HepG2 (cell line): ENCODE results near the gene PEX10. TPM values are rescaled to one million over a fixed set of nuclear protein-coding genes. Genes with fewer than 3 reads are reported as not detected.

Source experiments
- ATAC-seq: fragments of 200-7000 bp; cut with Tn5 transposase; 3 replicates; pipeline ENCODE4 v1.9.1; 2020; ENCODE audit warnings: mild to moderate bottlenecking, moderate library complexity
- BruUV-seq: library from RNA; stranded (reverse); fragments of 400-500 nt; replicated peaks from 2 replicates; lab custom pipeline; 2021; lab: Mats Ljungman, UMichigan
- CTCF ChIA-PET: fragments of 300-600 bp; formaldehyde crosslinking; extraction: SDS; loops from one replicate; lab custom pipeline; 2021; ENCODE audit warnings: low total read pairs, inconsistent platforms, low intra/inter-chr PET ratio; lab: Yijun Ruan, JAX
- POLR2A ChIA-PET: fragments of 350-600 bp; sonication (Branson Sonifier 250); formaldehyde crosslinking; loops from one replicate; lab custom pipeline; 2020; ENCODE audit warnings: antibody characterized with exemption, inconsistent platforms; lab: Yijun Ruan, JAX
- DNase-seq: peaks from one replicate; pipeline ENCODE4 v3.0.0-alpha.2; 2015; ENCODE audit warnings: low spot score
- FAIRE-seq: peaks from 3 replicates; lab custom pipeline; 2011; peaks lifted over from hg19 to GRCh38; lab: Jason Lieb, UNC
- H2AFZ ChIP-seq: one replicate; pipeline ENCODE4 v1.6.1; 2011; ENCODE audit warnings: low read length, inconsistent platforms
- H3K27ac ChIP-seq: fragments of 300-600 bp; 3 replicates; pipeline ENCODE4 v1.8.0; 2011; ENCODE audit warnings: mixed run types, mild to moderate bottlenecking, mixed read lengths, low read length, inconsistent platforms; ENCODE audit not compliant: insufficient read depth; ENCODE audit errors: extremely low read length
- H3K27me3 ChIP-seq, 2 experiments: fragments of 200-600 bp in 1 of 2; 2 replicates in 1 of 2; 3 replicates in 1 of 2; pipeline versions ENCODE4 v1.6.0 to v1.8.0; 2011; ENCODE audit warnings: low read length in 2 of 2, mild to moderate bottlenecking in 2 of 2, moderate library complexity in 2 of 2, inconsistent platforms in 1 of 2; ENCODE audit not compliant: insufficient read depth in 2 of 2, control insufficient read depth in 1 of 2
- H3K36me3 ChIP-seq, 2 experiments: fragments of 200-600 bp in 1 of 2; replicated peaks in 1 of 2; 2 replicates in 1 of 2; 3 replicates in 1 of 2; pipeline versions ENCODE4 v1.5.1 to v1.8.0; 2011; ENCODE audit warnings: low read length in 2 of 2, inconsistent platforms in 1 of 2; ENCODE audit not compliant: insufficient read depth in 2 of 2, control insufficient read depth in 1 of 2
- H3K4me1 ChIP-seq: 2 replicates; pipeline ENCODE4 v1.5.1; 2012; ENCODE audit warnings: low read length, inconsistent platforms; ENCODE audit not compliant: insufficient read depth
- H3K4me2 ChIP-seq: 2 replicates; pipeline ENCODE4 v1.6.0; 2011; ENCODE audit warnings: low read depth, low read length, inconsistent platforms
- H3K4me3 ChIP-seq, 3 experiments: fragments of 200-600 bp in 1 of 3; sonication (generic), shearing (Covaris generic) in 1 of 3; replicated peaks in 1 of 3; 2 replicates each; pipeline ENCODE4 v1.5.1; 2011 to 2016; ENCODE audit warnings: low read length in 3 of 3, inconsistent platforms in 2 of 3, low read depth in 2 of 3, mild to moderate bottlenecking in 2 of 3, control low read depth in 1 of 3, mixed read lengths in 1 of 3; ENCODE audit not compliant: insufficient read depth in 1 of 3
- H3K79me2 ChIP-seq: one replicate; pipeline ENCODE4 v1.6.1; 2011; ENCODE audit warnings: low read length, inconsistent platforms; ENCODE audit not compliant: insufficient read depth
- H3K9ac ChIP-seq: 2 replicates; pipeline ENCODE4 v1.6.0; 2011; ENCODE audit warnings: mild to moderate bottlenecking, low read depth, low read length, inconsistent platforms; ENCODE audit not compliant: insufficient read depth
- H3K9me3 ChIP-seq: 2 replicates; pipeline ENCODE4 v1.5.1; 2012; ENCODE audit warnings: mild to moderate bottlenecking, low read length
- H4K20me1 ChIP-seq: 2 replicates; pipeline ENCODE4 v1.6.0; 2011; ENCODE audit warnings: inconsistent platforms, mild to moderate bottlenecking, low read length, moderate library complexity; ENCODE audit not compliant: insufficient read depth
- PHF8 ChIP-seq: sonication (generic); formaldehyde crosslinking; IDR thresholded peaks from 2 replicates; pipeline ENCODE4 v1.5.0; 2020; ENCODE audit warnings: missing genetic modification reagents
- SIN3A ChIP-seq: IDR thresholded peaks from 2 replicates; pipeline ENCODE4 v1.6.1; 2011; ENCODE audit warnings: low read depth, mild to moderate bottlenecking, control low read depth, low read length, borderline replicate concordance
- TEAD3 ChIP-seq: optimal IDR thresholded peaks from 2 replicates; pipeline ENCODE3; 2016; ENCODE audit warnings: borderline replicate concordance
- TFAP4 ChIP-seq: sonication (generic); IDR thresholded peaks from 2 replicates; pipeline ENCODE4 v1.6.1; 2016; ENCODE audit warnings: low read depth, borderline replicate concordance
- ZNF543 ChIP-seq: sonication (generic); formaldehyde crosslinking; IDR thresholded peaks from 2 replicates; pipeline ENCODE4 v1.4.0; 2020; ENCODE audit warnings: mild to moderate bottlenecking, missing genetic modification reagents
- WGBS: methylation state at CpG from one replicate; pipeline ENCODE4 v1.1.6; 2017; ENCODE audit warnings: low lambda C conversion rate; 5-methylcytosine and 5-hydroxymethylcytosine counted together
- in situ Hi-C: cut with HindIII; loops from 2 replicates; pipeline ENCODE4 v1.10.0; 2017; ENCODE audit warnings: low pct_unique_long_range_greater_than_20kb; ENCODE audit not compliant: extremely low pct_ligation_motif_present
- intact Hi-C: fragments of 100-400 bp; cut with micrococcal nuclease; formaldehyde crosslinking; loops from one replicate; pipeline ENCODE4 v1.10.0; 2022; ENCODE audit not compliant: unreplicated experiment
- polyA plus RNA-seq, 8 experiments: library from polyadenylated mRNA; depleted of rRNA in 3 of 8; stranded (reverse) in 7 of 8; unstranded in 1 of 8; fragments of >200 nt; fragmentation: Illumina TruSeq in 4 of 8; extraction: Trizol in 4 of 8; gene quantifications; 2 replicates each; pipeline versions ENCODE4 v1.2.1 to v1.2.3, GENCODE V29; 2011 to 2016; ENCODE audit warnings: low read depth in 4 of 8, missing spikeins in 1 of 8, mixed read lengths in 1 of 8; ENCODE audit not compliant: insufficient read depth in 1 of 8
- total RNA-seq, 5 experiments: library from RNA; depleted of rRNA; stranded (reverse); fragments of >200 nt; fragmentation: Illumina TruSeq; extraction: Trizol; gene quantifications; 2 replicates each; pipeline ENCODE4 v1.2.3, GENCODE V29; 2016; ENCODE audit warnings: low read depth in 1 of 5
- TF ChIP-seq, protein P1 (sequence below): sonication (generic); formaldehyde crosslinking; IDR thresholded peaks from 2 replicates; pipeline ENCODE4 v1.5.0; 2020; ENCODE audit warnings: mild to moderate bottlenecking, missing genetic modification reagents

The PEX10 gene
- total and polyA plus RNA-seq, 2 of the 13 experiments (the other 11 are each of a cell fraction or from before 2014, with no cell fraction given), result 16.1 to 39.6 TPM

GRCh38 chr1:2393471-2393877 lies 18.9 kb downstream of the PEX10 start (continued):
- TF ChIP-seq TFAP4 (no peak), ZNF543 (no peak)
- TF ChIP-seq, all 625 proteins: peak for 20

DNA sequence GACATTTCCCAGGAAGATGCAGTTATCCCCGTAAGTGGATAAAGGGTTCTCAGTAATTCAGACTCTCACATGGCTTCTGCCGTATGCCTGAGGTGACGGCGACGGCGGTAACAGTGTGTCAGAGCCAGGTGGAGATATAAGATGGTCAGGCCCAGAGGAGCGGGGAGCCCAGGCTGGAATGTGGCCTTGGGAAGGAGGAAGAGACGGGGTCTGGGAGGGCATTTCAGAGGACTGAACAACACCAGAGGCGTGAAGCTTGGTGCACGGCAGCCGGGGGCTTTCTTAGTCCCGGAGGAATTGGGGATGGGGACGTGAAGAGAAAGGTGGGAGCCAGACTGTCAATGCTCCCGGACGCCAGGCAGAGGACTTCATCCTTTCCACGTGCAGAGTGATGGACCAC lies 19.7 kb downstream of the PEX10 start:
- H3K4me3 ChIP-seq, result peak overlapping the region; percentile 83 to 96 (median 91)
- peak overlapping the region; percentile 85 for H3K9ac ChIP-seq
- H3K36me3 ChIP-seq, result peaks cover 16 to 28% of the 10 kb centered on the region in 2 experiments
- ChIA-PET POLR2A (interaction anchor here (1.2 to 1.9 kb wide), 3 partner anchors 15 to 197 kb away, joined by 3 to 5 read pairs (median 5); no protein-coding TSS in a partner anchor), CTCF (no interaction called here)
- H3K27me3 ChIP-seq, result no peaks in the 10 kb centered on the region; a peak in 1 of 5 replicates
- 5% methylated on average over 13 of the region's 16 CpGs for WGBS
- H3K27ac ChIP-seq, result peak overlapping the region; percentile 54
- no peak for ATAC-seq
- H4K20me1 ChIP-seq, result peaks cover 8% of the 10 kb centered on the region; the same call in 1 of the 2 replicates
- TF ChIP-seq, protein P1, sequence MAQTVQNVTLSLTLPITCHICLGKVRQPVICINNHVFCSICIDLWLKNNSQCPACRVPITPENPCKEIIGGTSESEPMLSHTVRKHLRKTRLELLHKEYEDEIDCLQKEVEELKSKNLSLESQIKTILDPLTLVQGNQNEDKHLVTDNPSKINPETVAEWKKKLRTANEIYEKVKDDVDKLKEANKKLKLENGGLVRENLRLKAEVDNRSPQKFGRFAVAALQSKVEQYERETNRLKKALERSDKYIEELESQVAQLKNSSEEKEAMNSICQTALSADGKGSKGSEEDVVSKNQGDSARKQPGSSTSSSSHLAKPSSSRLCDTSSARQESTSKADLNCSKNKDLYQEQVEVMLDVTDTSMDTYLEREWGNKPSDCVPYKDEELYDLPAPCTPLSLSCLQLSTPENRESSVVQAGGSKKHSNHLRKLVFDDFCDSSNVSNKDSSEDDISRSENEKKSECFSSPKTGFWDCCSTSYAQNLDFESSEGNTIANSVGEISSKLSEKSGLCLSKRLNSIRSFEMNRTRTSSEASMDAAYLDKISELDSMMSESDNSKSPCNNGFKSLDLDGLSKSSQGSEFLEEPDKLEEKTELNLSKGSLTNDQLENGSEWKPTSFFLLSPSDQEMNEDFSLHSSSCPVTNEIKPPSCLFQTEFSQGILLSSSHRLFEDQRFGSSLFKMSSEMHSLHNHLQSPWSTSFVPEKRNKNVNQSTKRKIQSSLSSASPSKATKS (CRISPR knock-in tag), result no peak
- 0 out of 2 replicates have a peak, but pooled peaks have one; percentile 23 for TF ChIP-seq SIN3A
- peak; percentile 29 for TF ChIP-seq TEAD3 (CRISPR knock-in tag)
- 0 out of 2 replicates have a peak, but pooled peaks have one; percentile 4 for TF ChIP-seq PHF8 (CRISPR knock-in tag)
- intact Hi-C loops (no loop called here), in situ Hi-C loops (no loop called here)
- DNase-seq, result peak; percentile 13
- peaks cover 36% of the 10 kb centered on the region for H3K79me2 ChIP-seq
- H3K4me1 ChIP-seq, result peaks cover 34% of the 10 kb centered on the region
- no peaks in the 10 kb centered on the region for H3K9me3 ChIP-seq
- no TSS peak for BruUV-seq
- H2AFZ ChIP-seq, result no peak overlapping the region
- no peak for FAIRE-seq
- H3K4me2 ChIP-seq, result peak overlapping the region; percentile 92
